Astrocyte (in vitro differentiated cells and primary cell): Measurements from ENCODE around the gene KLHL24.

Experiments
- EZH2 ChIP-seq: IDR thresholded peaks from 2 replicates; pipeline ENCODE4 v1.6.1; 2012; ENCODE audit warnings: mild to moderate bottlenecking, low read length, inconsistent platforms; ENCODE audit not compliant: insufficient read depth
- TF ChIP-seq, protein P1 (sequence below): IDR thresholded peaks from 2 replicates; pipeline ENCODE4 v1.5.1; 2011; ENCODE audit warnings: low read depth, mild to moderate bottlenecking, inconsistent platforms, low read length, moderate library complexity; ENCODE audit not compliant: insufficient read depth

DNA sequence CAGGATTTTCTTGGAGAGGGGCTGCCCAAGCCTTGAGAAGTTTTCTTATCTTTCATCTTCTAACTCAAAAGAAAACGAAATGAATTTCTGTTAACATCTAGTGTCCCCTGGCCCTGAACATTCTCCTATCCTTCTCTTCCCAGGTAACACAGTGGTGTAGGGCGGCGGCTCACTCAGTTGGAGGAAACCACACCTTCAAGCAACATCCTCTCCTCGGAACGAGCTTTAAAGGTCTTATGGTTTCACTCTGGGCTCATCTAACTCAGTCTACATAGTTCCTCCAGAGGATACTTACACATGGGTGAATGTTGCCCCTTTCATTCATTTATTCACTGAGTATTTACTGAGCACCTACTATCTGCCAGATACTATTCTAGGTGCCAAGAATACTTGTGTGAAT is 48.9 kb upstream of the KLHL24 start:
- TF ChIP-seq EZH2, result no peak
- TF ChIP-seq, protein P1, sequence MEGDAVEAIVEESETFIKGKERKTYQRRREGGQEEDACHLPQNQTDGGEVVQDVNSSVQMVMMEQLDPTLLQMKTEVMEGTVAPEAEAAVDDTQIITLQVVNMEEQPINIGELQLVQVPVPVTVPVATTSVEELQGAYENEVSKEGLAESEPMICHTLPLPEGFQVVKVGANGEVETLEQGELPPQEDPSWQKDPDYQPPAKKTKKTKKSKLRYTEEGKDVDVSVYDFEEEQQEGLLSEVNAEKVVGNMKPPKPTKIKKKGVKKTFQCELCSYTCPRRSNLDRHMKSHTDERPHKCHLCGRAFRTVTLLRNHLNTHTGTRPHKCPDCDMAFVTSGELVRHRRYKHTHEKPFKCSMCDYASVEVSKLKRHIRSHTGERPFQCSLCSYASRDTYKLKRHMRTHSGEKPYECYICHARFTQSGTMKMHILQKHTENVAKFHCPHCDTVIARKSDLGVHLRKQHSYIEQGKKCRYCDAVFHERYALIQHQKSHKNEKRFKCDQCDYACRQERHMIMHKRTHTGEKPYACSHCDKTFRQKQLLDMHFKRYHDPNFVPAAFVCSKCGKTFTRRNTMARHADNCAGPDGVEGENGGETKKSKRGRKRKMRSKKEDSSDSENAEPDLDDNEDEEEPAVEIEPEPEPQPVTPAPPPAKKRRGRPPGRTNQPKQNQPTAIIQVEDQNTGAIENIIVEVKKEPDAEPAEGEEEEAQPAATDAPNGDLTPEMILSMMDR, result no peak
